Esophagus muscularis mucosa (tissue), 4 donors: Measurements from ENCODE around the gene MCM10.

Source experiments
- CTCF ChIP-seq, 3 experiments: fragments of 200-600 bp in 2 of 3; fragments of 450-650 bp in 1 of 3; sonication (generic) in 2 of 3; IDR thresholded peaks; one replicate each; pipeline ENCODE4 v1.5.1; 2017 to 2019; ENCODE audit warnings: antibody characterized with exemption in 3 of 3, mild to moderate bottlenecking in 2 of 3, moderate library complexity in 1 of 3
- EP300 ChIP-seq: sonication (generic); formaldehyde crosslinking; IDR thresholded peaks from one replicate; pipeline ENCODE4 v1.6.1; 2017; ENCODE audit warnings: antibody characterized with exemption
- POLR2A ChIP-seq: fragments of 450-650 bp; IDR thresholded peaks from one replicate; pipeline ENCODE4 v1.6.1; 2017; ENCODE audit warnings: antibody characterized with exemption, moderate library complexity, mild to moderate bottlenecking, low read depth
- POLR2AphosphoS5 ChIP-seq, 2 donors: sonication (generic); formaldehyde crosslinking; IDR thresholded peaks; one replicate each; pipeline ENCODE4 v1.6.1; 2017; ENCODE audit warnings: antibody characterized with exemption in 2 of 2

GRCh38 chr10:13118784-13119410, 42.5 kb upstream of the MCM10 start:
- TF ChIP-seq POLR2A (no peak), POLR2AphosphoS5 (IDR thresholded peaks at IDR 0.05) (no peak), CTCF (IDR thresholded peaks at IDR 0.05) (no peak), EP300 (no peak)
